Tibial artery (tissue), 4 donors: ENCODE measurements around the gene SND1.

Source experiments
- DNase-seq, 2 donors: peaks; one replicate each; pipeline ENCODE4 v3.0.0-alpha.2; 2019
- H3K27ac ChIP-seq, 2 donors: fragments of 200-600 bp; sonication (generic) in 1 of 2; 1 replicate in 1 of 2; 2 replicates in 1 of 2; pipeline ENCODE4 v1.5.1; 2018 to 2019; ENCODE audit warnings: mild to moderate bottlenecking in 1 of 2
- H3K27me3 ChIP-seq, 2 donors: fragments of 200-600 bp; sonication (generic) in 1 of 2; one replicate each; pipeline versions ENCODE4 v1.5.1 to v1.6.0; 2016 to 2019
- H3K36me3 ChIP-seq, 3 donors: fragments of 200-600 bp; sonication (generic) in 2 of 3; one replicate each; pipeline ENCODE4 v1.5.1; 2016 to 2019; ENCODE audit warnings: mild to moderate bottlenecking in 2 of 3
- H3K4me1 ChIP-seq, 4 donors: fragments of 200-600 bp; sonication (generic) in 2 of 4; 1 replicate in 3 of 4; 2 replicates in 1 of 4; pipeline ENCODE4 v1.5.1; 2016 to 2019
- H3K4me3 ChIP-seq, 2 donors: fragments of 200-600 bp; sonication (generic) in 1 of 2; 1 replicate in 1 of 2; 2 replicates in 1 of 2; pipeline ENCODE4 v1.5.1; 2018 to 2019; ENCODE audit warnings: mild to moderate bottlenecking in 2 of 2
- H3K9me3 ChIP-seq, 3 donors: fragments of 200-600 bp; sonication (generic) in 1 of 3; one replicate each; pipeline ENCODE4 v1.5.1; 2016 to 2019
- intact Hi-C: fragments of 100-400 bp; cut with DNase I; formaldehyde crosslinking; loops from one replicate; pipeline ENCODE4 v1.15.0; 2023; ENCODE audit warnings: low total_unique reads
- TF ChIP-seq, protein P1 (sequence below), 2 experiments: fragments of 200-600 bp in 1 of 2; fragments of 450-650 bp in 1 of 2; IDR thresholded peaks; one replicate each; pipeline ENCODE4 v1.5.1; 2017 to 2019; ENCODE audit warnings: antibody characterized with exemption in 2 of 2, mild to moderate bottlenecking in 1 of 2, moderate library complexity in 1 of 2

The SND1 gene

DNA sequence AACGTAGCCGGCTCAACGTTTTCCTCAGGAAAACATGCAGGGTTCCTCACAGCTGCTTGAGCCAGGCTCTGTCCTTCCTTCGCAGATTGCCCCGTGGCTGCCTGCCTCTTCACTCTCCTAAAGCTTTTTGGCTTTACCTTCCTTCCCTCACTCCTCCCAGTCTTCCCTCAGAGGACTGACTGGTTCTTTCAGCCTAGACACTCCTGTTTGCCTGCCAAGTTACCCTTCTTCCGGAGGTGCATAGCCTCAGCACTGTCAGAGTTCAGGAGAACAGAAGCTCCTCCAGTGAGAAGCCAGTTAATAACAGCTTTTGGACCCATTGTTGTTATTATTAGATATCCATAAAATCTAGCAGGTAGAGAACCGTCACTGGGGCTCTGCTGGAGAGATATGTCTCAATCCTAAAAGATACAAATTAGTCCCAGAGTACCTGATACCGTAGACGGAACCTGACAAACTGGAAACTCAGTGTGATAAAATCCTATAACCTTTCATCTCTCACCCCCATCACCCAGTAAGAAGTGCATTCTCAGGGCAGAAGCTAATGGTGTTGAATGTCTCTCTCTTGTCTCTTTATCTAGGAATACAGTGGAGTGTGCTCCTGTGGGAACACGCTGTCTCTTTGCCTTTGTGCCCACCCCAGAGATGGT, 79.6 kb downstream of the SND1 start:
- peaks cover 8 to 36% (median 26%) of the 10 kb centered on the region in 3 donors for H3K36me3 ChIP-seq
- DNase-seq = no peak
- intact Hi-C loops = no loop called here
- H3K4me3 ChIP-seq = no peak overlapping the region
- TF ChIP-seq, protein P1, sequence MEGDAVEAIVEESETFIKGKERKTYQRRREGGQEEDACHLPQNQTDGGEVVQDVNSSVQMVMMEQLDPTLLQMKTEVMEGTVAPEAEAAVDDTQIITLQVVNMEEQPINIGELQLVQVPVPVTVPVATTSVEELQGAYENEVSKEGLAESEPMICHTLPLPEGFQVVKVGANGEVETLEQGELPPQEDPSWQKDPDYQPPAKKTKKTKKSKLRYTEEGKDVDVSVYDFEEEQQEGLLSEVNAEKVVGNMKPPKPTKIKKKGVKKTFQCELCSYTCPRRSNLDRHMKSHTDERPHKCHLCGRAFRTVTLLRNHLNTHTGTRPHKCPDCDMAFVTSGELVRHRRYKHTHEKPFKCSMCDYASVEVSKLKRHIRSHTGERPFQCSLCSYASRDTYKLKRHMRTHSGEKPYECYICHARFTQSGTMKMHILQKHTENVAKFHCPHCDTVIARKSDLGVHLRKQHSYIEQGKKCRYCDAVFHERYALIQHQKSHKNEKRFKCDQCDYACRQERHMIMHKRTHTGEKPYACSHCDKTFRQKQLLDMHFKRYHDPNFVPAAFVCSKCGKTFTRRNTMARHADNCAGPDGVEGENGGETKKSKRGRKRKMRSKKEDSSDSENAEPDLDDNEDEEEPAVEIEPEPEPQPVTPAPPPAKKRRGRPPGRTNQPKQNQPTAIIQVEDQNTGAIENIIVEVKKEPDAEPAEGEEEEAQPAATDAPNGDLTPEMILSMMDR (IDR thresholded peaks at IDR 0.05) = no peak
- H3K4me1 ChIP-seq = no peaks in the 10 kb centered on the region
- no peaks in the 10 kb centered on the region for H3K9me3 ChIP-seq
- no peak overlapping the region for H3K27ac ChIP-seq
- no peaks in the 10 kb centered on the region for H3K27me3 ChIP-seq

DNA sequence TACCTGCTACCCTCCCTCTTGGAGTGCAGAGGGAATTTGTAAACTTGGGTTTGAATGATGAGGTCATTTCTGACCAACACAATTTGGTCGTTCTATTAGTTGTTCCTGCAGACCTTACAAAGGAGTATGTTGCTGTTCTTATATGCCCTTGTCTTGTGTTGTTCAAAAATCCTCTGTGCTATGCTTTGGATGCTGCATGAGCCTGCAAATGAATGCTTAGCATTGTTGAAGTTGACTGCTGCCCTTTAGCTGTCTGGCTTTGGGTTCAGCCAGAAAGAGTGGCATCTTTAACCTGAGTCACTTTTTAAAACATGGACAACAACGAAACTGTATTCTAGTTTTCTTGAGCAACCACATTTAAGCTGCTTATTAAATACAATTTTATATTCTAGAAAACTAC, 80.3 kb downstream of the SND1 start:
- Histone ChIP-seq H3K36me3 (peaks cover 7 to 36% (median 24%) of the 10 kb centered on the region in 3 donors), H3K4me3 (no peak overlapping the region), H3K27ac (no peak overlapping the region), H3K9me3 (no peaks in the 10 kb centered on the region), H3K27me3 (no peaks in the 10 kb centered on the region), H3K4me1 (no peaks in the 10 kb centered on the region)
- no peak for DNase-seq
- TF ChIP-seq, protein P1 (IDR thresholded peaks at IDR 0.05) = no peak
- intact Hi-C loops = no loop called here

DNA sequence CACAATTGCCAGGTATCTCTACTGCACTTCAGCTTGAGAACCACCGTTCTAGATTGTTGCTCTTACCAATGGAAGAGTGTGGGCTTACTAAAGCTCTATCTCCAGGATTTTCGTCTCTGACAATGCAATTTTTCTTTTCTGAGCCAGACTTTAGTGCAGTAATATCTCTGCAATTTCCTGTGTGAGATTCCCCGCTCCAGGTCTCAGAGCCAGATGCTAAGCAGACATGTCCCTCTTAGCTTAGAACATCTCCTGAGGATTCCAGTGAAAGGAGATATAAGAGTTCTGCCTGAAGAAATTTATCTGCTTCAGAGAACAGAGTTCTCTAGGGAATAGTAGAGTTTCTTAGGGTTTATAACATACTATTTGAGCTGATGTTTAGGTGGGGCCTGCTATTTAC, 82.0 kb downstream of the SND1 start:
- H3K27ac ChIP-seq = no peak overlapping the region
- DNase-seq = no peak
- TF ChIP-seq, protein P1 (IDR thresholded peaks at IDR 0.05) = no peak

DNA sequence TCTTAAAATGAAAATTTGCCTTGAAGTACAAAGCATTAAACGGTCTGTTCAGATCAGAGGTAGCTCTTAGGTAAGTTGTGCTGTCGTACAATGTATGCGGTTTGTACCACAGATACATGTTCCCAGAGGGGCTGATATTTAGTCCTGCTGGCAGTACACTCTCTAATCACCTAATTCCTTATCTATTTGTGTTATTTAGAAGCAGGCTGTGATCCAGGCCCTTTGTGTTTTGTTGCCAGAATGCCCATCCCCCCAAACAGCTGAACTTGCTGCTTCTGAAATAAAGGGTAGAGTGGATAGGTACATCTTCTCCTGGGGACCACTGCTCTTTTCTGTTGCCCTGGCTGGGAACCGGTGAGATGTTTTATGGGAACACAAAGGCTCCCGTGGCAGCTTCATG, 84.5 kb downstream of the SND1 start:
- H3K4me3 ChIP-seq = no peak overlapping the region
- no peak for DNase-seq
- no peak overlapping the region for H3K27ac ChIP-seq
- peaks cover 4 to 18% (median 5%) of the 10 kb centered on the region in 3 donors for H3K36me3 ChIP-seq
- intact Hi-C loops = no loop called here
- TF ChIP-seq, protein P1 (IDR thresholded peaks at IDR 0.05) = no peak
- no peaks in the 10 kb centered on the region for H3K9me3 ChIP-seq
- no peaks in the 10 kb centered on the region for H3K4me1 ChIP-seq
- no peaks in the 10 kb centered on the region for H3K27me3 ChIP-seq

More for the DNA sequence above, 82.0 kb downstream of the SND1 start:
- Histone ChIP-seq H3K9me3 (no peaks in the 10 kb centered on the region), H3K4me1 (no peaks in the 10 kb centered on the region), H3K4me3 (no peak overlapping the region), H3K36me3 (peaks cover 5 to 36% (median 20%) of the 10 kb centered on the region in 3 donors), H3K27me3 (no peaks in the 10 kb centered on the region)
- intact Hi-C loops = no loop called here

DNA sequence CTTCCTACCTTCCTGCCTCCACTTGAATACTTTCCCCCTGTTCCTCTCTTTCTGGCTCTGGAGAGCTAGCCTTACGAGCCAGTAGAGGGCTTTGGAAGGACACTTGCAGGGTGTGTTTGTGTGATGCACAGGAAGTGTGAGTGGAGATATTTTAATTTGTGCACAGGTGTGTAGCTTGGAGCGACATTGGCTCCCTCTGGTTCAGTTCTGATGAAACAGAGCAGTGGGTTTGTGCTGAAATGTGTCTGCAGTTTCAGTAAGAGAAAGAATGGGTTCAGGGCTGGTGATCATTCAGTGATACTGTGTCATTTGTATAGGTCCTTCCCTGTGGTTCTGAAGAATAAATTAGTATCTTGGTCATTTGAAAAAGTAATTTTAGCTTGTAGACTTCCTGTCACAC, 86.9 kb downstream of the SND1 start:
- intact Hi-C loops = no loop called here
- no peaks in the 10 kb centered on the region for H3K4me1 ChIP-seq
- H3K27ac ChIP-seq = no peak overlapping the region
- TF ChIP-seq, protein P1 (IDR thresholded peaks at IDR 0.05) = no peak
- no peaks in the 10 kb centered on the region for H3K9me3 ChIP-seq
- H3K4me3 ChIP-seq = no peak overlapping the region
- H3K36me3 ChIP-seq = peaks cover 0 to 18% (median 4%) of the 10 kb centered on the region in 3 donors
- H3K27me3 ChIP-seq = no peaks in the 10 kb centered on the region
- DNase-seq = no peak
